Right lobe of liver (tissue), 6 donors: ENCODE measurements around the gene KLHL25. TPM values are rescaled to one million over a fixed set of nuclear protein-coding genes. Genes with fewer than 3 reads are reported as not detected.

Source experiments
- ATAC-seq, 4 donors: fragments of 200-7000 bp; cut with Tn5 transposase; one replicate each; pipeline ENCODE4 v1.9.1; 2020; ENCODE audit warnings: mild to moderate bottlenecking in 4 of 4, moderate library complexity in 4 of 4
- DNase-seq, 3 donors: peaks; one replicate each; pipeline ENCODE4 v3.0.0-alpha.2; 2020
- H3K27ac ChIP-seq, 3 donors: fragments of 200-600 bp; one replicate each; pipeline ENCODE4 v1.8.0; 2022
- H3K27me3 ChIP-seq, 2 donors: fragments of 200-600 bp; one replicate each; pipeline ENCODE4 v1.8.0; 2022
- H3K36me3 ChIP-seq, 4 donors: fragments of 200-600 bp; sonication (generic) in 1 of 4; one replicate each; pipeline versions ENCODE4 v1.5.1 to v1.8.0; 2017 to 2022; ENCODE audit warnings: control low read depth in 1 of 4
- H3K4me1 ChIP-seq, 4 donors: fragments of 200-600 bp; sonication (generic) in 1 of 4; one replicate each; pipeline versions ENCODE4 v1.5.1 to v1.8.0; 2017 to 2022; ENCODE audit warnings: control low read depth in 1 of 4
- H3K4me3 ChIP-seq, 3 donors: fragments of 200-600 bp; one replicate each; pipeline ENCODE4 v1.8.0; 2022
- H3K9me3 ChIP-seq, 4 donors: fragments of 200-600 bp; sonication (generic) in 1 of 4; one replicate each; pipeline versions ENCODE4 v1.5.1 to v1.8.0; 2017 to 2022; ENCODE audit warnings: control low read depth in 1 of 4
- POLR2A ChIP-seq: fragments of 450-650 bp; IDR thresholded peaks from one replicate; pipeline ENCODE4 v1.6.1; 2017; ENCODE audit warnings: antibody characterized with exemption, mild to moderate bottlenecking
- WGBS: methylation state at CpG from one replicate; pipeline ENCODE4 v1.1.6; 2018; ENCODE audit warnings: low coverage, low lambda C conversion rate; ENCODE audit not compliant: insufficient coverage; ENCODE audit errors: missing lambda C conversion rate; 5-methylcytosine and 5-hydroxymethylcytosine counted together
- intact Hi-C, 2 donors: fragments of 100-400 bp; cut with DNase I; formaldehyde crosslinking; loops; one replicate each; pipeline versions ENCODE4 v1.11.2 to v1.14.1; 2022
- total RNA-seq, 6 experiments: library from RNA; depleted of rRNA in 2 of 6; stranded (reverse); fragments of >200 nt in 2 of 6; fragmentation: NEBNext Ultra II Directional in 3 of 6; extraction: Animal tissue kit (Norgen Biotek cat#: 25700) in 3 of 6; gene quantifications; one replicate each; pipeline versions ENCODE4 v1.1.0 to v1.2.4, GENCODE V29; 2016 to 2023
- TF ChIP-seq, protein P1 (sequence below), 4 donors: fragments of 200-600 bp in 3 of 4; fragments of 450-650 bp in 1 of 4; IDR thresholded peaks; one replicate each; pipeline versions ENCODE4 v1.5.1 to v1.8.0; 2016 to 2022; ENCODE audit warnings: antibody characterized with exemption in 4 of 4, mild to moderate bottlenecking in 2 of 4
- donor health status: DM: no; HTN: yes; CAD: no.
- donor health status: DM: no; HTN: no; CAD: no.
- donor health status: DM: no; HTN: no; CAD: no.
- donor health status: DM: no; HTN: yes; CAD: no.
- donor health status: DM: no; HTN: yes; CAD: no.

The KLHL25 gene
- total RNA-seq, 6 experiments from 2014 or later: 5.8 to 21.7 (median 13.4) TPM

DNA sequence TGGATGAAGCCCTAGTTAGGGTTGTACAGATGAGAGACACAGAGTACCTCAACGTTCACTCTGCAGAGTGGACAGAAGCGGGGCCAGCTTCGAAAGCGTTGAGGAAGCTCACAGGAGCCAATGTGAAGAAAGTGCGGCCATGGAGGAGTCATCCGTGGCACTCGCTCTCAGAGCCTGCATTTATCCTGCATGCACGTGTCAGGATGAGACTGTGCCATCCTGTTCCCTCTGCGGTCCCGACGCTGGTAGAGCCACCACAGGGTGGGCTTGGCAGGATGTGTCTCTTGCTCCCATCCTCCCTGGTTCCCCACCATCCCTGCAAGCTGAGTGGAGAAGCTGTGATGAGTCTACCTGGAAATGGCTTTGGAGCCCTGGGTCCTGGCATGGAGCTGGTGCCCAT lies 39.3 kb downstream of the KLHL25 start:
- no peak for TF ChIP-seq POLR2A
- TF ChIP-seq, protein P1, sequence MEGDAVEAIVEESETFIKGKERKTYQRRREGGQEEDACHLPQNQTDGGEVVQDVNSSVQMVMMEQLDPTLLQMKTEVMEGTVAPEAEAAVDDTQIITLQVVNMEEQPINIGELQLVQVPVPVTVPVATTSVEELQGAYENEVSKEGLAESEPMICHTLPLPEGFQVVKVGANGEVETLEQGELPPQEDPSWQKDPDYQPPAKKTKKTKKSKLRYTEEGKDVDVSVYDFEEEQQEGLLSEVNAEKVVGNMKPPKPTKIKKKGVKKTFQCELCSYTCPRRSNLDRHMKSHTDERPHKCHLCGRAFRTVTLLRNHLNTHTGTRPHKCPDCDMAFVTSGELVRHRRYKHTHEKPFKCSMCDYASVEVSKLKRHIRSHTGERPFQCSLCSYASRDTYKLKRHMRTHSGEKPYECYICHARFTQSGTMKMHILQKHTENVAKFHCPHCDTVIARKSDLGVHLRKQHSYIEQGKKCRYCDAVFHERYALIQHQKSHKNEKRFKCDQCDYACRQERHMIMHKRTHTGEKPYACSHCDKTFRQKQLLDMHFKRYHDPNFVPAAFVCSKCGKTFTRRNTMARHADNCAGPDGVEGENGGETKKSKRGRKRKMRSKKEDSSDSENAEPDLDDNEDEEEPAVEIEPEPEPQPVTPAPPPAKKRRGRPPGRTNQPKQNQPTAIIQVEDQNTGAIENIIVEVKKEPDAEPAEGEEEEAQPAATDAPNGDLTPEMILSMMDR (IDR thresholded peaks at IDR 0.05): no peak
- 80% methylated on average over 1 of the region's 11 CpGs for WGBS
- Histone ChIP-seq H3K27ac (no peak overlapping the region), H3K9me3 (no peaks in the 10 kb centered on the region), H3K36me3 (peaks cover 0 to 2% (median 0%) of the 10 kb centered on the region in 4 donors), H3K4me1 (peaks cover 0 to 33% (median 11%) of the 10 kb centered on the region in 4 donors), H3K4me3 (no peak overlapping the region), H3K27me3 (no peaks in the 10 kb centered on the region)
- ATAC-seq (no peak), DNase-seq (peak in 1 of 3 donors; percentile 17)
- intact Hi-C loops: loop anchor here in 1 of 2 donors (10.0 kb wide), 1 partner anchor 79 kb away; no protein-coding TSS in a partner anchor

DNA sequence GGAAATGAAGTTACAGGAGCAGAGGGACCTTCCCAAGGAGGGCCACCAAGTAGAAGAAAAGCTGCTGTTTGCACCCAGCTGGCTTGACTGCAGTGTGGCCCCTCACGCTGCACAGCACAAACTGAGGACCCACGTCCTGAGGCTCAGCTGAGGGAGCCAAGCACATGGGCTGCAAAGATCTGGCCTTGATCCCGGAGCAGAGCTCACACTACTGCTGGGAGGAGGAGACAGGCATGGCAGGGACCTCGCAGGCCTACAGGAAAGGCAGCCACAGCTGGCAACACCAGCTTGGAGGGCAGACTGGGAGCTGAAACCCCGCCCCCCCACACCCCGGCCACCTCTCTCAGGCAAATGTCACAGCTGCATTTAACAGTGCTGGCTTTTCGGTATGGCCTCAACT lies 39.7 kb downstream of the KLHL25 start:
- TF ChIP-seq, protein P1 (IDR thresholded peaks at IDR 0.05): no peak
- TF ChIP-seq POLR2A: no peak
- Histone ChIP-seq H3K4me1 (peaks cover 0 to 33% (median 11%) of the 10 kb centered on the region in 4 donors), H3K27me3 (no peaks in the 10 kb centered on the region), H3K4me3 (no peak overlapping the region), H3K27ac (no peak overlapping the region), H3K9me3 (no peaks in the 10 kb centered on the region), H3K36me3 (peaks cover 0 to 2% (median 0%) of the 10 kb centered on the region in 4 donors)
- intact Hi-C loops: loop anchor here in 1 of 2 donors (10.0 kb wide), 1 partner anchor 80 kb away; no protein-coding TSS in a partner anchor
- ATAC-seq (peak in 1 of 4 donors; percentile 28), DNase-seq (peak in 2 of 3 donors; percentile 50 to 67)
- 74% methylated on average over 4 of the region's 7 CpGs for WGBS

DNA sequence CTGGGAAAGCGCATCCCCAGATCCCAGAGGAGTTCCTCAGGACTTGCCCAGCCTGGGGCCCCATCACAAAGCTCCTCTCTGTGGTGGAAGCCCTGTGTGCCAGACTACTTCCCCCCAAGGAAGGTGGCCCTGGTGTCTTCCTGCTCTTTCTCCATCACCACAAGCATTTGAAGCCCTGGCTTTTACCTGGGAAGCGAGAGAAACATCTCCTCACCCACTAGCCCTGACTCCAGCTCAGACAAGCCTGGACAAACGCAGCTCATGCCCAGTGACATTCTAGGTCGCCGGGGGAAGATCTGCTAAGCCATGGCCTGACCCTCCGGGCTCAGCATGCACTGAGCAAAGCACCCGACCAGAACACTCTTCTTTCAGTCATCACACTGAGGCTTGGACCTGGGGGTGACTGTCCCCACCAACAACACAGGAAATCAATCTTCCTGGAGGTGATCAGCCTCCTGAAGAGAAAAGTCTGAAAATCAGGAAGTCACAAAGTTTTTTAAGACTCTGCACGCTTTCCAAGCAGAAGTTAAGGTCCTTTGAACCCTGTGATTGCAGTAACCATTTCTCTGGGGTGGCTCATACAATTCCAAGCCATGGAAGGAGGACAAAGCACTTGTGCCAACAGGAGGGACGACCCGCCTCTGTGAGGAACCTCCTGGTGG lies 40.8 kb downstream of the KLHL25 start:
- 71% methylated on average over 5 of the region's 10 CpGs for WGBS
- H3K9me3 ChIP-seq: no peaks in the 10 kb centered on the region
- TF ChIP-seq, protein P1 (IDR thresholded peaks at IDR 0.05): no peak
- TF ChIP-seq POLR2A: no peak
- H3K36me3 ChIP-seq: peaks cover 0 to 2% (median under 1%) of the 10 kb centered on the region in 4 donors
- no peaks in the 10 kb centered on the region for H3K27me3 ChIP-seq
- DNase-seq: peak in 2 of 3 donors; percentile 33 to 37
- intact Hi-C loops: loop anchor here in 1 of 2 donors (10.0 kb wide), 1 partner anchor 81 kb away; no protein-coding TSS in a partner anchor
- no peak overlapping the region for H3K4me3 ChIP-seq
- H3K27ac ChIP-seq: no peak overlapping the region
- no peak for ATAC-seq
- H3K4me1 ChIP-seq: peaks cover 0 to 34% (median 7%) of the 10 kb centered on the region in 4 donors

DNA sequence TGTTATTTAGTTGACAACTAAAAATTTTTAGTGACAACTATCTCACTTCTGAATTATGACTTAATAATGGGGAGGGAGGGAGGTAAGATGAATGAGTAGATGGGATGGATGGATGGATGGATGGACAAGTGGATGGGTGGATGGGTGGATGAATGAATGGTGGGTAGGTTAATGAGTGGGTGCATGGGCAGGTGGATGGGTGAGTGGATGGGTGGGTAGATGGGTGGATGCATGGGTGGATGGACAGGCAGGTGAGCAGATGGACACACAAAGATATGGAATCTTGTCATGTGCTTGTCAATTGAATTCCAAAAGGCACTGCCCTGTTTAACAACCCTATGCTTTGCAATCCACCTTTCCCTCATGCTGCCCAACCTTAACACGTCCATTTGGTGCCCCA lies 41.5 kb downstream of the KLHL25 start:
- Histone ChIP-seq H3K27me3 (no peaks in the 10 kb centered on the region), H3K9me3 (no peaks in the 10 kb centered on the region), H3K4me1 (peaks cover 0 to 29% (median 4%) of the 10 kb centered on the region in 4 donors), H3K36me3 (peaks cover 0 to 8% (median 1%) of the 10 kb centered on the region in 4 donors), H3K27ac (no peak overlapping the region), H3K4me3 (no peak overlapping the region)
- WGBS: no CpG with 5 or more reads among the region's 1 CpG
- intact Hi-C loops: loop anchor here in 1 of 2 donors (10.0 kb wide), 1 partner anchor 82 kb away; no protein-coding TSS in a partner anchor
- TF ChIP-seq, protein P1 (IDR thresholded peaks at IDR 0.05): no peak
- TF ChIP-seq POLR2A: no peak
- ATAC-seq: no peak
- DNase-seq: no peak
